HEK293 (cell line): Measurements from ENCODE around the gene COPG1.

Experiments
- HIC1 ChIP-seq: fragments of 450-650 bp; formaldehyde crosslinking; IDR thresholded peaks from 2 replicates; pipeline ENCODE4 v1.5.1; 2016; ENCODE audit warnings: missing biosample characterization, missing genetic modification characterization
- HOXA7 ChIP-seq: sonication (generic); formaldehyde crosslinking; IDR thresholded peaks from 2 replicates; pipeline ENCODE4 v1.8.1; 2022; ENCODE audit warnings: missing genetic modification reagents, borderline replicate concordance
- MZF1 ChIP-seq: fragments of 450-650 bp; formaldehyde crosslinking; IDR thresholded peaks from 2 replicates; pipeline ENCODE4 v1.5.1; 2017; ENCODE audit warnings: missing biosample characterization, missing genetic modification characterization, borderline replicate concordance
- REST ChIP-seq: fragments of 450-650 bp; formaldehyde crosslinking; IDR thresholded peaks from 2 replicates; pipeline ENCODE4 v1.5.1; 2016; ENCODE audit warnings: missing biosample characterization, missing genetic modification characterization
- WT1 ChIP-seq: fragments of 450-650 bp; formaldehyde crosslinking; IDR thresholded peaks from 2 replicates; pipeline ENCODE4 v1.5.1; 2016; ENCODE audit warnings: missing biosample characterization, missing genetic modification characterization
- YY1 ChIP-seq: fragments of 450-650 bp; formaldehyde crosslinking; IDR thresholded peaks from 2 replicates; pipeline ENCODE4 v1.5.1; 2018; ENCODE audit warnings: missing biosample characterization, missing genetic modification characterization
- ZFP37 ChIP-seq: fragments of 450-650 bp; formaldehyde crosslinking; IDR thresholded peaks from 2 replicates; pipeline ENCODE4 v1.5.1; 2016; ENCODE audit warnings: missing biosample characterization, missing genetic modification characterization
- ZNF114 ChIP-seq: fragments of 450-650 bp; formaldehyde crosslinking; IDR thresholded peaks from 2 replicates; pipeline ENCODE4 v1.5.0; 2017; ENCODE audit warnings: missing biosample characterization, missing genetic modification characterization
- ZNF24 ChIP-seq: fragments of 450-650 bp; formaldehyde crosslinking; IDR thresholded peaks from 2 replicates; pipeline ENCODE4 v1.5.1; 2016; ENCODE audit warnings: missing biosample characterization, missing genetic modification characterization
- ZNF423 ChIP-seq: fragments of 450-650 bp; formaldehyde crosslinking; IDR thresholded peaks from 2 replicates; pipeline ENCODE4 v1.5.1; 2016; ENCODE audit warnings: missing biosample characterization, missing genetic modification characterization
- TF ChIP-seq, protein P1 (sequence below): fragments of 450-650 bp; formaldehyde crosslinking; IDR thresholded peaks from 2 replicates; pipeline ENCODE4 v1.5.1; 2016; ENCODE audit warnings: missing biosample characterization, missing genetic modification characterization

DNA sequence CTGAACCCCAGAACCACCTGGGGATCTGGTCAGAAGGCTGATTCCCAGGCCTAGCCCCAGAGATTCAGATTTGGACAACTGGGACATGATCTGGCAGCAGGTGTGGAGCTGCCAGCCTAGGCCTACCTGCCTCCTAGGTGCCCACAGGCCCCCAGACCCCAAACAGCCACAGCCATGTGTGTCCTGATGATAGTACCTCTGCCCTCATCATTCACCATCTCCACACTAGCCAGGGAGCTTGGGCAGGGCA lies 63.9 kb downstream of the COPG1 start:
- TF ChIP-seq MZF1 (tag by site-specific recombination): no peak
- TF ChIP-seq, protein P1, sequence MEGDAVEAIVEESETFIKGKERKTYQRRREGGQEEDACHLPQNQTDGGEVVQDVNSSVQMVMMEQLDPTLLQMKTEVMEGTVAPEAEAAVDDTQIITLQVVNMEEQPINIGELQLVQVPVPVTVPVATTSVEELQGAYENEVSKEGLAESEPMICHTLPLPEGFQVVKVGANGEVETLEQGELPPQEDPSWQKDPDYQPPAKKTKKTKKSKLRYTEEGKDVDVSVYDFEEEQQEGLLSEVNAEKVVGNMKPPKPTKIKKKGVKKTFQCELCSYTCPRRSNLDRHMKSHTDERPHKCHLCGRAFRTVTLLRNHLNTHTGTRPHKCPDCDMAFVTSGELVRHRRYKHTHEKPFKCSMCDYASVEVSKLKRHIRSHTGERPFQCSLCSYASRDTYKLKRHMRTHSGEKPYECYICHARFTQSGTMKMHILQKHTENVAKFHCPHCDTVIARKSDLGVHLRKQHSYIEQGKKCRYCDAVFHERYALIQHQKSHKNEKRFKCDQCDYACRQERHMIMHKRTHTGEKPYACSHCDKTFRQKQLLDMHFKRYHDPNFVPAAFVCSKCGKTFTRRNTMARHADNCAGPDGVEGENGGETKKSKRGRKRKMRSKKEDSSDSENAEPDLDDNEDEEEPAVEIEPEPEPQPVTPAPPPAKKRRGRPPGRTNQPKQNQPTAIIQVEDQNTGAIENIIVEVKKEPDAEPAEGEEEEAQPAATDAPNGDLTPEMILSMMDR (tag by site-specific recombination): no peak
- no peak for TF ChIP-seq ZNF423 (tag by site-specific recombination)
- TF ChIP-seq ZNF114 (tag by site-specific recombination): no peak
- no peak for TF ChIP-seq ZFP37 (tag by site-specific recombination)
- TF ChIP-seq ZNF24 (tag by site-specific recombination): no peak
- no peak for TF ChIP-seq HOXA7 (CRISPR knock-in tag)
- no peak for TF ChIP-seq REST (tag by site-specific recombination)
- no peak for TF ChIP-seq WT1 (tag by site-specific recombination)
- no peak for TF ChIP-seq HIC1 (tag by site-specific recombination)
- no peak for TF ChIP-seq YY1 (tag by site-specific recombination)
